Smooth muscle cell (in vitro differentiated cells): Measurements from ENCODE around the gene GNG7. TPM values are rescaled to one million over a fixed set of nuclear protein-coding genes. Genes with fewer than 3 reads are reported as not detected.

Experiments
- DNase-seq: peaks from one replicate; lab custom pipeline; 2025; ENCODE audit not compliant: unreplicated experiment; lab: John Stamatoyannopoulos, UW
- H2AFZ ChIP-seq: fragments of 200-600 bp; sonication (generic); 2 replicates; pipeline ENCODE4 v1.6.0; 2016; ENCODE audit warnings: antibody characterized with exemption, low read depth, mild to moderate bottlenecking
- H3F3A ChIP-seq: fragments of 200-600 bp; sonication (generic); 2 replicates; pipeline ENCODE4 v1.6.0; 2017; ENCODE audit warnings: antibody characterized with exemption, low read depth
- H3K27ac ChIP-seq: fragments of 200-600 bp; sonication (generic); 2 replicates; pipeline ENCODE4 v1.5.1; 2016; ENCODE audit warnings: low read depth, mild to moderate bottlenecking
- H3K27me3 ChIP-seq: fragments of 200-600 bp; sonication (generic); 2 replicates; pipeline ENCODE4 v1.6.1; 2016; ENCODE audit warnings: low read depth, mild to moderate bottlenecking
- H3K36me3 ChIP-seq: fragments of 200-600 bp; sonication (generic); 2 replicates; pipeline ENCODE4 v1.5.1; 2016; ENCODE audit warnings: low read depth
- H3K4me1 ChIP-seq: fragments of 200-600 bp; sonication (generic); 2 replicates; pipeline ENCODE4 v1.5.1; 2016; ENCODE audit warnings: low read depth
- H3K4me2 ChIP-seq: fragments of 200-600 bp; sonication (generic); 2 replicates; pipeline ENCODE4 v1.6.0; 2016; ENCODE audit warnings: mild to moderate bottlenecking
- H3K4me3 ChIP-seq: fragments of 200-600 bp; sonication (generic); 2 replicates; pipeline ENCODE4 v1.5.1; 2016; ENCODE audit warnings: mild to moderate bottlenecking
- H3K79me2 ChIP-seq: fragments of 200-600 bp; sonication (generic); 2 replicates; pipeline ENCODE4 v1.6.0; 2016; ENCODE audit warnings: low read depth, mild to moderate bottlenecking
- H3K9ac ChIP-seq: fragments of 200-600 bp; sonication (generic); 2 replicates; pipeline ENCODE4 v1.6.0; 2016; ENCODE audit warnings: low read depth
- H3K9me3 ChIP-seq: fragments of 200-600 bp; sonication (generic); replicated peaks from 2 replicates; pipeline ENCODE4 v1.5.1; 2016; ENCODE audit warnings: low read depth
- H4K20me1 ChIP-seq: fragments of 200-600 bp; sonication (generic); 2 replicates; pipeline ENCODE4 v1.6.0; 2016; ENCODE audit warnings: low read depth
- CTCF ChIP-seq: fragments of 200-600 bp; sonication (generic); IDR thresholded peaks from 2 replicates; pipeline ENCODE4 v1.5.1; 2017; ENCODE audit warnings: borderline replicate concordance, mild to moderate bottlenecking, antibody characterized with exemption; ENCODE audit not compliant: insufficient read depth, poor library complexity, severe bottlenecking
- WGBS: methylation state at CpG from one replicate; pipeline ENCODE4 v1.1.7; 2016; ENCODE audit warnings: low lambda C conversion rate; 5-methylcytosine and 5-hydroxymethylcytosine counted together
- polyA plus RNA-seq: library from polyadenylated mRNA; unstranded; fragments of >200 nt; fragmentation: Nextera tagmentation; extraction: Ambion mirVana; gene quantifications from 2 replicates; pipeline ENCODE4 v1.2.1, GENCODE V29; 2016
- total RNA-seq: library from RNA; depleted of rRNA; stranded (reverse); fragments of >200 nt; gene quantifications from 2 replicates; pipeline ENCODE4 v1.2.3, GENCODE V29; 2014

The GNG7 gene
- total and polyA plus RNA-seq, 2 experiments from 2014 or later: 1.7 to 2.6 TPM

GRCh38 chr19:2554856-2555255 is 147.6 kb downstream of the GNG7 start:
- Histone ChIP-seq H3K4me1 (peaks cover 18% of the 10 kb centered on the region), H3K4me2 (peak overlapping the region; percentile 13), H3K27ac (peak overlapping the region; percentile 67), H2AFZ (no peak overlapping the region), H3K79me2 (no peaks in the 10 kb centered on the region), H3K9me3 (no peaks in the 10 kb centered on the region), H3K36me3 (no peaks in the 10 kb centered on the region), H4K20me1 (no peaks in the 10 kb centered on the region), H3K27me3 (no peaks in the 10 kb centered on the region), H3K9ac (no peak overlapping the region), H3F3A (peaks cover 12% of the 10 kb centered on the region), H3K4me3 (no peak overlapping the region)
- no peak for TF ChIP-seq CTCF
- no peak for DNase-seq
- 24% methylated on average over 6 of the region's 6 CpGs for WGBS

GRCh38 chr19:2553510-2553909 is 149.0 kb downstream of the GNG7 start:
- no peak overlapping the region for H3K9ac ChIP-seq
- no peaks in the 10 kb centered on the region for H3K9me3 ChIP-seq
- 65% methylated on average over 4 of the region's 4 CpGs for WGBS
- peaks cover 18% of the 10 kb centered on the region for H3K4me1 ChIP-seq
- H3K4me2 ChIP-seq: no peak overlapping the region
- peaks cover 12% of the 10 kb centered on the region for H3F3A ChIP-seq
- H4K20me1 ChIP-seq: no peaks in the 10 kb centered on the region
- DNase-seq: no peak
- TF ChIP-seq CTCF: no peak
- H3K36me3 ChIP-seq: no peaks in the 10 kb centered on the region
- no peak overlapping the region for H3K27ac ChIP-seq
- H3K4me3 ChIP-seq: no peak overlapping the region
- H2AFZ ChIP-seq: no peak overlapping the region
- no peaks in the 10 kb centered on the region for H3K79me2 ChIP-seq
- no peaks in the 10 kb centered on the region for H3K27me3 ChIP-seq

GRCh38 chr19:2552859-2553258 is 149.6 kb downstream of the GNG7 start:
- peak overlapping the region; percentile 63 for H3K27ac ChIP-seq
- peak overlapping the region; percentile 49 for H2AFZ ChIP-seq
- peak overlapping the region; percentile 43 for H3K9ac ChIP-seq
- H3K36me3 ChIP-seq: no peaks in the 10 kb centered on the region
- H3K4me2 ChIP-seq: peak overlapping the region; percentile 75
- peaks cover 18% of the 10 kb centered on the region for H3K4me1 ChIP-seq
- H4K20me1 ChIP-seq: no peaks in the 10 kb centered on the region
- 26% methylated on average over 11 of the region's 11 CpGs for WGBS
- H3K4me3 ChIP-seq: peak overlapping the region; percentile 29
- H3F3A ChIP-seq: peaks cover 12% of the 10 kb centered on the region
- H3K79me2 ChIP-seq: no peaks in the 10 kb centered on the region
- TF ChIP-seq CTCF: no peak
- no peaks in the 10 kb centered on the region for H3K9me3 ChIP-seq
- H3K27me3 ChIP-seq: no peaks in the 10 kb centered on the region
- DNase-seq: no peak

- Histone ChIP-seq H3K79me2 (no peaks in the 10 kb centered on the region), H3K9me3 (no peaks in the 10 kb centered on the region), H4K20me1 (no peaks in the 10 kb centered on the region), H2AFZ (no peak overlapping the region), H3F3A (peaks cover 18% of the 10 kb centered on the region), H3K27me3 (no peaks in the 10 kb centered on the region), H3K4me2 (no peak overlapping the region), H3K9ac (no peak overlapping the region), H3K4me1 (peaks cover 18% of the 10 kb centered on the region), H3K36me3 (no peaks in the 10 kb centered on the region), H3K27ac (no peak overlapping the region), H3K4me3 (no peak overlapping the region)
- 97% methylated on average over 11 of the region's 11 CpGs for WGBS
- no peak for TF ChIP-seq CTCF
- no peak for DNase-seq
Measured at GRCh38 chr19:2551864-2552185, 150.7 kb downstream of the GNG7 start.
